Muscle layer of colon (tissue), 2 donors: ENCODE results near the gene XYLT1.

Experiments used
- H3K27ac ChIP-seq: one replicate; pipeline ENCODE4 v1.7.0; 2013; ENCODE audit warnings: low read depth, mild to moderate bottlenecking, low read length, moderate library complexity
- H3K27me3 ChIP-seq, 2 donors: one replicate each; pipeline ENCODE4 v1.7.0; 2013; ENCODE audit warnings: low read length in 2 of 2, mild to moderate bottlenecking in 2 of 2; ENCODE audit not compliant: insufficient read depth in 2 of 2, control insufficient read depth in 1 of 2
- H3K36me3 ChIP-seq: one replicate; pipeline ENCODE4 v1.7.0; 2013; ENCODE audit warnings: mild to moderate bottlenecking, low read length; ENCODE audit not compliant: insufficient read depth
- H3K4me1 ChIP-seq: one replicate; pipeline ENCODE4 v1.7.0; 2013; ENCODE audit warnings: mild to moderate bottlenecking, low read length; ENCODE audit not compliant: insufficient read depth
- H3K4me3 ChIP-seq, 2 donors: one replicate each; pipeline ENCODE4 v1.7.0; 2013; ENCODE audit warnings: low read length in 2 of 2, low read depth in 1 of 2, mild to moderate bottlenecking in 1 of 2, moderate library complexity in 1 of 2
- H3K9ac ChIP-seq: one replicate; pipeline ENCODE4 v1.7.0; 2013; ENCODE audit warnings: low read length
- H3K9me3 ChIP-seq: one replicate; pipeline ENCODE4 v1.7.0; 2013; ENCODE audit warnings: mild to moderate bottlenecking, low read length
- donor health status: abdominal sarcoma.
- donor health status: Adenocarcinoma of cecum.

The XYLT1 gene

GRCh38 chr16:17233318-17234002 lies 237.3 kb downstream of the XYLT1 start:
- Histone ChIP-seq H3K4me1 (no peaks in the 10 kb centered on the region), H3K4me3 (no peak overlapping the region), H3K27ac (no peak overlapping the region), H3K27me3 (no peaks in the 10 kb centered on the region), H3K9ac (no peak overlapping the region), H3K9me3 (no peaks in the 10 kb centered on the region), H3K36me3 (peaks cover under 1% of the 10 kb centered on the region)

GRCh38 chr16:17232487-17232886 lies 238.3 kb downstream of the XYLT1 start:
- Histone ChIP-seq H3K4me3 (no peak overlapping the region), H3K27me3 (no peaks in the 10 kb centered on the region), H3K36me3 (peaks cover 5% of the 10 kb centered on the region)

GRCh38 chr16:17231972-17232371 lies 238.8 kb downstream of the XYLT1 start:
- peaks cover 5% of the 10 kb centered on the region for H3K36me3 ChIP-seq
- no peak overlapping the region for H3K9ac ChIP-seq
- no peaks in the 10 kb centered on the region for H3K4me1 ChIP-seq
- H3K4me3 ChIP-seq = no peak overlapping the region
- no peak overlapping the region for H3K27ac ChIP-seq
- no peaks in the 10 kb centered on the region for H3K9me3 ChIP-seq
- no peaks in the 10 kb centered on the region for H3K27me3 ChIP-seq

More at GRCh38 chr16:17232487-17232886, 238.3 kb downstream of the XYLT1 start:
- Histone ChIP-seq H3K9me3 (no peaks in the 10 kb centered on the region), H3K27ac (no peak overlapping the region), H3K4me1 (no peaks in the 10 kb centered on the region), H3K9ac (no peak overlapping the region)

GRCh38 chr16:17230932-17231581 lies 239.7 kb downstream of the XYLT1 start:
- Histone ChIP-seq H3K4me1 (peaks cover 3% of the 10 kb centered on the region), H3K27me3 (no peaks in the 10 kb centered on the region), H3K9ac (no peak overlapping the region), H3K36me3 (peaks cover 5% of the 10 kb centered on the region), H3K9me3 (no peaks in the 10 kb centered on the region), H3K4me3 (no peak overlapping the region), H3K27ac (no peak overlapping the region)

GRCh38 chr16:17229766-17230165 lies 241.0 kb downstream of the XYLT1 start:
- H3K27ac ChIP-seq = no peak overlapping the region
- H3K9ac ChIP-seq = no peak overlapping the region
- H3K4me3 ChIP-seq = no peak overlapping the region
- H3K4me1 ChIP-seq = peaks cover 16% of the 10 kb centered on the region
- no peaks in the 10 kb centered on the region for H3K27me3 ChIP-seq
- no peaks in the 10 kb centered on the region for H3K9me3 ChIP-seq
- H3K36me3 ChIP-seq = peaks cover 5% of the 10 kb centered on the region

- peaks cover 22% of the 10 kb centered on the region for H3K4me1 ChIP-seq
- no peak overlapping the region for H3K4me3 ChIP-seq
- no peaks in the 10 kb centered on the region for H3K9me3 ChIP-seq
- H3K27me3 ChIP-seq = no peaks in the 10 kb centered on the region
- H3K27ac ChIP-seq = no peak overlapping the region
- H3K9ac ChIP-seq = no peak overlapping the region
- H3K36me3 ChIP-seq = peaks cover 5% of the 10 kb centered on the region
Measured at GRCh38 chr16:17229131-17229530, 241.6 kb downstream of the XYLT1 start.

GRCh38 chr16:17228708-17229055 lies 242.1 kb downstream of the XYLT1 start:
- Histone ChIP-seq H3K36me3 (peaks cover 5% of the 10 kb centered on the region), H3K27ac (no peak overlapping the region), H3K9ac (no peak overlapping the region), H3K4me3 (no peak overlapping the region), H3K27me3 (no peaks in the 10 kb centered on the region), H3K9me3 (no peaks in the 10 kb centered on the region), H3K4me1 (peaks cover 26% of the 10 kb centered on the region)

GRCh38 chr16:17228048-17228707 lies 242.6 kb downstream of the XYLT1 start:
- peaks cover 5% of the 10 kb centered on the region for H3K36me3 ChIP-seq
- no peak overlapping the region for H3K27ac ChIP-seq
- H3K4me3 ChIP-seq = no peak overlapping the region
- no peaks in the 10 kb centered on the region for H3K27me3 ChIP-seq
- H3K9ac ChIP-seq = no peak overlapping the region
- H3K9me3 ChIP-seq = no peaks in the 10 kb centered on the region
- H3K4me1 ChIP-seq = peaks cover 31% of the 10 kb centered on the region

- Histone ChIP-seq H3K9ac (no peak overlapping the region), H3K4me1 (peaks cover 40% of the 10 kb centered on the region), H3K27me3 (no peaks in the 10 kb centered on the region), H3K9me3 (no peaks in the 10 kb centered on the region), H3K27ac (no peak overlapping the region), H3K36me3 (peaks cover 5% of the 10 kb centered on the region), H3K4me3 (no peak overlapping the region)
Measured at GRCh38 chr16:17227278-17227677, 243.5 kb downstream of the XYLT1 start.

- Histone ChIP-seq H3K4me1 (peaks cover 42% of the 10 kb centered on the region), H3K9me3 (no peaks in the 10 kb centered on the region), H3K27ac (peak overlapping the region; percentile 83), H3K27me3 (no peaks in the 10 kb centered on the region), H3K9ac (no peak overlapping the region), H3K36me3 (peaks cover 5% of the 10 kb centered on the region), H3K4me3 (no peak overlapping the region)
Measured at GRCh38 chr16:17225541-17225940, 245.2 kb downstream of the XYLT1 start.

GRCh38 chr16:17224879-17225281 lies 245.9 kb downstream of the XYLT1 start:
- peaks cover 5% of the 10 kb centered on the region for H3K36me3 ChIP-seq
- H3K4me1 ChIP-seq = peaks cover 42% of the 10 kb centered on the region
- H3K27me3 ChIP-seq = no peaks in the 10 kb centered on the region
- H3K9ac ChIP-seq = no peak overlapping the region
- H3K27ac ChIP-seq = peak overlapping the region; percentile 83
- H3K4me3 ChIP-seq = no peak overlapping the region
- no peaks in the 10 kb centered on the region for H3K9me3 ChIP-seq
